Naive thymus-derived CD4-positive, alpha-beta T cell (primary cell): ENCODE measurements around the gene SNRNP35. TPM values are rescaled to one million over a fixed set of nuclear protein-coding genes. Genes with fewer than 3 reads are reported as not detected.

Experiments
- ATAC-seq: fragments of 150-1000 bp; cut with Tn5 transposase; 2 replicates; pipeline ENCODE4 v1.10.0; 2021; ENCODE audit warnings: mild to moderate bottlenecking, moderate library complexity
- CTCF ChIA-PET: fragments of 350-600 bp; sonication (Branson Sonifier 250); formaldehyde crosslinking; loops from one replicate; lab custom pipeline; 2021; ENCODE audit warnings: antibody characterized with exemption; lab: Charles Lee
- POLR2A ChIA-PET: fragments of 350-600 bp; sonication (Branson Sonifier 250); formaldehyde crosslinking; loops from one replicate; lab custom pipeline; 2021; ENCODE audit warnings: antibody characterized with exemption, inconsistent platforms; lab: Charles Lee
- DNase-seq, 9 donors: peaks; one replicate each; pipeline versions ENCODE4 v3.0.0 to v3.0.0-alpha.2; 2020 to 2022; ENCODE audit warnings: mixed read lengths in 1 of 9
- H3K27ac ChIP-seq: one replicate; pipeline ENCODE4 v1.7.0; 2013; ENCODE audit warnings: mild to moderate bottlenecking, low read depth, low read length, moderate library complexity
- H3K27me3 ChIP-seq, 2 donors: one replicate each; pipeline ENCODE4 v1.7.0; 2013; ENCODE audit warnings: low read length in 2 of 2, mild to moderate bottlenecking in 2 of 2, moderate library complexity in 2 of 2; ENCODE audit not compliant: control insufficient read depth in 2 of 2, insufficient read depth in 2 of 2
- H3K36me3 ChIP-seq, 3 experiments: 1 replicate in 2 of 3; 2 replicates in 1 of 3; pipeline ENCODE4 v1.7.0; 2013; ENCODE audit warnings: low read length in 3 of 3, mild to moderate bottlenecking in 3 of 3, moderate library complexity in 1 of 3; ENCODE audit not compliant: insufficient read depth in 3 of 3, control insufficient read depth in 2 of 3
- H3K4me1 ChIP-seq, 2 donors: one replicate each; pipeline ENCODE4 v1.7.0; 2013; ENCODE audit warnings: low read length in 2 of 2, mild to moderate bottlenecking in 2 of 2, moderate library complexity in 1 of 2; ENCODE audit not compliant: control insufficient read depth in 2 of 2, insufficient read depth in 2 of 2
- H3K4me3 ChIP-seq: 2 replicates; pipeline ENCODE4 v1.7.0; 2013; ENCODE audit warnings: mild to moderate bottlenecking, low read length
- H3K9me3 ChIP-seq, 3 experiments: 1 replicate in 2 of 3; 2 replicates in 1 of 3; pipeline ENCODE4 v1.7.0; 2013; ENCODE audit warnings: low read length in 3 of 3; ENCODE audit not compliant: control insufficient read depth in 2 of 3
- H3K27ac Mint-ChIP-seq, 9 donors: one replicate each; pipeline ENCODE4 v1.8.0; 2020 to 2022; ENCODE audit warnings: mixed read lengths in 9 of 9, mild to moderate bottlenecking in 8 of 9, moderate library complexity in 5 of 9, inconsistent platforms in 2 of 9
- H3K27me3 Mint-ChIP-seq, 5 donors: one replicate each; pipeline ENCODE4 v1.8.0; 2021 to 2022; ENCODE audit warnings: mixed read lengths in 5 of 5, mild to moderate bottlenecking in 1 of 5
- H3K36me3 Mint-ChIP-seq, 5 donors: one replicate each; pipeline ENCODE4 v1.8.0; 2020 to 2022; ENCODE audit warnings: mixed read lengths in 5 of 5, mild to moderate bottlenecking in 3 of 5, inconsistent platforms in 1 of 5
- H3K4me1 Mint-ChIP-seq, 7 donors: one replicate each; pipeline ENCODE4 v1.8.0; 2020 to 2022; ENCODE audit warnings: mixed read lengths in 7 of 7, mild to moderate bottlenecking in 3 of 7, inconsistent platforms in 1 of 7
- H3K4me3 Mint-ChIP-seq, 10 donors: one replicate each; pipeline ENCODE4 v1.8.0; 2020 to 2022; ENCODE audit warnings: mild to moderate bottlenecking in 10 of 10, mixed read lengths in 10 of 10, moderate library complexity in 6 of 10, inconsistent platforms in 2 of 10
- H3K9me3 Mint-ChIP-seq, 11 donors: one replicate each; pipeline ENCODE4 v1.8.0; 2020 to 2022; ENCODE audit warnings: mixed read lengths in 11 of 11, mild to moderate bottlenecking in 4 of 11, inconsistent platforms in 1 of 11, moderate library complexity in 1 of 11
- intact Hi-C, 2 donors: fragments of 100-400 bp; cut with micrococcal nuclease; formaldehyde crosslinking; loops; one replicate each; pipeline ENCODE4 v1.15.1; 2023
- polyA plus RNA-seq, 2 donors: library from polyadenylated mRNA; unstranded; fragments of 300-500 nt; fragmentation: Illumina TruSeq; gene quantifications; one replicate each; pipeline ENCODE4 v1.2.3, GENCODE V29; 2021
- total RNA-seq, 6 experiments: library from RNA in 5 of 6; stranded (reverse) in 5 of 6; gene quantifications; 1 replicate in 5 of 6; 2 replicates in 1 of 6; pipeline ENCODE4 v1.2.3 and lab custom pipeline; 2021 to 2026

The SNRNP35 gene
- total and polyA plus RNA-seq, 7 experiments from 2014 or later, result 24.2 to 53.4 (median 35.1) TPM

DNA sequence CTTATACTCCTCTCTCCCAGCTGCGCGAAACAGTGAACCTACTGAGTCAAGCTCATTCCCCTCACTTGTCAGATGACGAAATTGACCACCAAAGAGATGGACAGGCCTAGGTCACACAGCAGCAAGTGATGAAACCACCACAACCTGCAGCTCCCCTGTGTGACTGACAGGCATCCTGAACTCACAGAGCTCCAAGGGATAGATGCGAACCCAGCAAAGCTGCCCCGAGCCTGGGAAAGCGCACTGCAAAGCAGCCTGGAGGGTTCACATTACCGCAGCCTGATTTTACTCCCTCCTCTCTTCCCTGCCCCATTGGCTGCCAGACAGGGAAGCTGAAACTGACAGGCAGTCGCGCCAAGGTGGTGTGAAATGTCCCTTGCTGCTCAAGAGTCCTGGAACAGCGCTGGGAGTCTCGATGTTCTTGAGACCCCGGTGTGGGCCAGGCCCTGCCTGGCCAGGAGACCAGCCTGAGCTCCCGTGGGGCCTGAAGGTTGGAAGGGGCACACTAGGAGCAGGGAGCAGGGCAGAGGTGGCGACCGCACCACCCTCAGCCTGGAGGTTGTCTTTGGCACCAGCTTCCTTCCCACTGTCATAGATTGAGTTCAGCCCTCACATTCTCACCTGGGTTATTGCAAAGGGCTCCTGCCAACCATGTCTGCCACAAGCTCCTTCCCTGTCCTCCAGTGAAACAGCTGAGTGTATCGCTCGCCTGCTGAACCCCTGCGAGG, 36.3 kb downstream of the SNRNP35 start:
- ChIA-PET CTCF (interaction anchor here (0.6 kb wide), 1 partner anchor 172 kb away, joined by 4 read pairs; no protein-coding TSS in a partner anchor), POLR2A (interaction anchor here (1.0 to 1.4 kb wide), 2 partner anchors 11 to 19 kb away, joined by 4 to 5 read pairs; no protein-coding TSS in a partner anchor)
- H3K4me3 ChIP-seq, result no peak overlapping the region
- H3K27ac Mint-ChIP-seq, result no peak overlapping the region
- intact Hi-C loops, result no loop called here
- no peak overlapping the region for H3K27ac ChIP-seq
- H3K4me1 Mint-ChIP-seq, result peaks cover 0 to 5% (median 0%) of the 10 kb centered on the region in 7 donors
- no peaks in the 10 kb centered on the region for H3K36me3 ChIP-seq
- no peaks in the 10 kb centered on the region for H3K27me3 ChIP-seq
- no peaks in the 10 kb centered on the region for H3K27me3 Mint-ChIP-seq
- DNase-seq (no peak), ATAC-seq (no peak)
- H3K9me3 Mint-ChIP-seq, result no peaks in the 10 kb centered on the region
- H3K9me3 ChIP-seq, result no peaks in the 10 kb centered on the region
- no peak overlapping the region for H3K4me3 Mint-ChIP-seq
- H3K36me3 Mint-ChIP-seq, result peaks cover 0 to 15% (median 5%) of the 10 kb centered on the region in 5 donors
- H3K4me1 ChIP-seq, result no peaks in the 10 kb centered on the region

DNA sequence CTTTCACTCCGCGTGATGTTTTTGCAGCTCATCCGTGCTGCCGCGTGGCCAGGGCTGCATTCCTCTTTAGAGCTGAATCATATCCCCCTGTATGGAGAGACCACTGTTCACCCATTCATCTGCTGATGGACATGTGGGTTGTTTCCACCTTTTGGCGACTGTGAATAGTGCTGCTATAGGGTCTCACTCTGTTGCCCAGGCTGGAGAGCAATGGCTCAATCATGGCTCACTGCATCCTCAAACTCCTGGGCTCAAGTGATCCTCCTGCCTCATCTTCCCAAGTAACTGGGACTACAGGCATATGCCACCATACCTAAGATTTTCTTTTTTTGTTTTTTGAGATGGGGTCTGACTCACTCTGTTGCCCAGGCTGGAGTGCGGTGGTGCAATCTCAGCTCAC, 39.1 kb downstream of the SNRNP35 start:
- CTCF ChIA-PET, result no interaction called here
- POLR2A ChIA-PET, result interaction anchor here (0.6 kb wide), 1 partner anchor 22 kb away, joined by 3 read pairs; no protein-coding TSS in a partner anchor
- H3K9me3 Mint-ChIP-seq, result no peaks in the 10 kb centered on the region

GRCh38 chr12:123498126-123498825, 40.3 kb downstream of the SNRNP35 start:
- POLR2A ChIA-PET, result no interaction called here
- no peak overlapping the region for H3K4me3 ChIP-seq
- H3K9me3 ChIP-seq, result no peaks in the 10 kb centered on the region
- DNase-seq (no peak), ATAC-seq (no peak)
- CTCF ChIA-PET, result interaction anchor here (0.5 kb wide), 1 partner anchor 42 kb away, joined by 4 read pairs; no protein-coding TSS in a partner anchor
- H3K4me3 Mint-ChIP-seq, result peak overlapping the region in 1 of 10 donors; percentile 13
- H3K9me3 Mint-ChIP-seq, result no peaks in the 10 kb centered on the region
- peaks cover 0 to 12% (median 5%) of the 10 kb centered on the region in 5 donors for H3K36me3 Mint-ChIP-seq
- intact Hi-C loops, result no loop called here
- no peak overlapping the region for H3K27ac ChIP-seq
- no peaks in the 10 kb centered on the region for H3K4me1 ChIP-seq
- no peaks in the 10 kb centered on the region for H3K36me3 ChIP-seq
- no peak overlapping the region for H3K27ac Mint-ChIP-seq
- no peaks in the 10 kb centered on the region for H3K27me3 ChIP-seq
- peaks cover 0 to 5% (median 0%) of the 10 kb centered on the region in 7 donors for H3K4me1 Mint-ChIP-seq
- no peaks in the 10 kb centered on the region for H3K27me3 Mint-ChIP-seq

More for the DNA sequence above, 39.1 kb downstream of the SNRNP35 start:
- Histone ChIP-seq H3K27ac (no peak overlapping the region), H3K36me3 (no peaks in the 10 kb centered on the region), H3K9me3 (no peaks in the 10 kb centered on the region), H3K4me3 (no peak overlapping the region), H3K27me3 (no peaks in the 10 kb centered on the region), H3K4me1 (no peaks in the 10 kb centered on the region)
- DNase-seq (no peak), ATAC-seq (no peak)
- Mint-ChIP-seq H3K4me1 (peaks cover 0 to 5% (median 0%) of the 10 kb centered on the region in 7 donors), H3K36me3 (peaks cover 0 to 15% (median 5%) of the 10 kb centered on the region in 5 donors), H3K27me3 (no peaks in the 10 kb centered on the region), H3K4me3 (no peak overlapping the region), H3K27ac (peak overlapping the region in 1 of 9 donors; percentile 23)
- intact Hi-C loops, result no loop called here

- no peaks in the 10 kb centered on the region for H3K9me3 Mint-ChIP-seq
- Histone ChIP-seq H3K27ac (no peak overlapping the region), H3K27me3 (no peaks in the 10 kb centered on the region), H3K36me3 (no peaks in the 10 kb centered on the region), H3K4me1 (no peaks in the 10 kb centered on the region), H3K4me3 (no peak overlapping the region), H3K9me3 (no peaks in the 10 kb centered on the region)
- H3K4me3 Mint-ChIP-seq, result no peak overlapping the region
- ChIA-PET CTCF (no interaction called here), POLR2A (no interaction called here)
- no peak for DNase-seq
- H3K4me1 Mint-ChIP-seq, result peaks cover 0 to 5% (median 0%) of the 10 kb centered on the region in 7 donors
- H3K27ac Mint-ChIP-seq, result peak overlapping the region in 1 of 9 donors; percentile 81
- peaks cover 0 to 12% (median 5%) of the 10 kb centered on the region in 5 donors for H3K36me3 Mint-ChIP-seq
- ATAC-seq, result no peak
- intact Hi-C loops, result no loop called here
- H3K27me3 Mint-ChIP-seq, result no peaks in the 10 kb centered on the region
These were observed 41.4 kb downstream of the SNRNP35 start for GRCh38 chr12:123499332-123499731.

DNA sequence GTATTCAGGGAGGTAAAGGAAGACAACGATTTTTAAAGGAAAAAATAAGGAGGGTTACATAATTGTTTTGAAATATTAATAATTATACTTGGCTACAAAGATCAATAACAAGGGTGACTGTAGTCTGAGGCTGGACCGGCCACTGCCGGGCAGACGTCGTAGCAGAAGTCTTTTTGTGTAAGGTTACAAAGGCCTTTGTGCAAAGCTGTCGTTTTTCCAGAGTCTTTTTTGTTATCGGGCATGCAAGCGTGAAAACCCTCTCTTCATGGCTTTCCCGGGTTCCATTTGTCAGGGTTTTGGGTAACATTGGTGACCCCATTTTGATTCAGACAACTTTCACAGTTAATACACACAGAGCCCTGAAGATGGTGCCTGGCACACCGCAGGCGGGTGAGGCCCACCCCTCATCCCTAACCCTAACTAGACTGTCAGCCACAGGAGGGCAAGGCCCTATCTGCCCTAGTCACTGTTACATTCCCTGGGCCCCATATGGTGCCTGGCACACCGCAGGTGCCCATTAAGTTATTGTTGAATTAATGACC, 44.3 kb downstream of the SNRNP35 start:
- CTCF ChIA-PET, result no interaction called here

DNA sequence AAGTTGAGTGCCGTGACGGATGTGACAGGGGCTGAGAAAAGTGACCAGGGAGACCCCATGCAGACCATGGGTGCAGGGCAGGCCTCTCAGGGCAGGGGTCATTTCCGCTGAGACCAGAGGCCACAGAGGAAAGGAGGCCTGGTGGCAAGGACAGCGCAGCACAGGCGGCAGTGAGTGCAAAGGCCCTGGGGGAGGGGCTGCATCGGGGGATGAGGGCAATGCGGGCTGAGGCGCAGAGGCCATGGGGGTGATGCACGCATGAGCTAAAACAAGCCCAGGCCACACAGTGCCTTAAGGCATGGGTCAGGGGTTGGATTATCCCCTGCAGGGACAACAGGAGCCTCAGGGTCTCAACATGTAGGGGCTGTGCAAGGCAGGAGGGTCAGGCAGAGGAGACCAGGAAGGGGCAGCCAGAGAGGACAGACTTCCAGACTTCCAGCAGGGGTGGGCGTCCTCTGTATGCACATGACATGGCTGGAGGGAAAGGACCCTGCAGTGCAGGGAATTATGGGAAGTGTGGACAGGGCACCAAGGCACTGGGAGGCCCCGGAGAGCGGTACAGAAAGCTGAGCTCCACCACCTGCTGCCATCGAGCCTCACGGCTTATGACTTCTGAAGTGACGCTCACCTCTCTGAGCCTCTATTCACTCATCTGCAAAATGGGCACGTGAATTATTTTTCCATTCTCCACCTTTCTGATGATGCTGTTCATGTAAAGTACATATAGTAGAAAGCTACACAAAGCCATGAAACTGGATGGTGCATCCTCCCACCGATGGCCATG, 48.3 kb downstream of the SNRNP35 start:
- Mint-ChIP-seq H3K27me3 (peaks cover 0 to 2% (median 0%) of the 10 kb centered on the region in 5 donors), H3K4me1 (peaks cover 0 to 11% (median 5%) of the 10 kb centered on the region in 7 donors), H3K27ac (no peak overlapping the region), H3K4me3 (no peak overlapping the region), H3K36me3 (no peaks in the 10 kb centered on the region), H3K9me3 (no peaks in the 10 kb centered on the region)
- intact Hi-C loops, result no loop called here
- ChIA-PET CTCF (no interaction called here), POLR2A (no interaction called here)
- Histone ChIP-seq H3K4me3 (no peak overlapping the region), H3K27me3 (no peaks in the 10 kb centered on the region), H3K27ac (no peak overlapping the region), H3K9me3 (no peaks in the 10 kb centered on the region), H3K4me1 (no peaks in the 10 kb centered on the region), H3K36me3 (no peaks in the 10 kb centered on the region)
- no peak for DNase-seq
- no peak for ATAC-seq

More for the DNA sequence above, 44.3 kb downstream of the SNRNP35 start:
- Histone ChIP-seq H3K27ac (no peak overlapping the region), H3K36me3 (no peaks in the 10 kb centered on the region), H3K9me3 (no peaks in the 10 kb centered on the region), H3K4me3 (no peak overlapping the region), H3K4me1 (no peaks in the 10 kb centered on the region), H3K27me3 (no peaks in the 10 kb centered on the region)
- Mint-ChIP-seq H3K4me3 (no peak overlapping the region), H3K27me3 (peaks cover 0 to 2% (median 0%) of the 10 kb centered on the region in 5 donors), H3K27ac (no peak overlapping the region), H3K4me1 (peaks cover 0 to 5% (median 0%) of the 10 kb centered on the region in 7 donors), H3K36me3 (peaks cover 0 to 8% (median 5%) of the 10 kb centered on the region in 5 donors), H3K9me3 (no peaks in the 10 kb centered on the region)
- ATAC-seq (no peak), DNase-seq (no peak)
- intact Hi-C loops, result no loop called here
- POLR2A ChIA-PET, result interaction anchor here (0.7 to 0.8 kb wide), 3 partner anchors 15 to 188 kb away, joined by 3 to 4 read pairs (median 3); no protein-coding TSS in a partner anchor
